Fibroblast of skin of back (primary cell): Measurements from ENCODE around the gene UBE2J2.

Source experiments
- DNase-seq: peaks from one replicate; pipeline ENCODE4 v3.0.0-alpha.2; 2013

The UBE2J2 gene

DNA sequence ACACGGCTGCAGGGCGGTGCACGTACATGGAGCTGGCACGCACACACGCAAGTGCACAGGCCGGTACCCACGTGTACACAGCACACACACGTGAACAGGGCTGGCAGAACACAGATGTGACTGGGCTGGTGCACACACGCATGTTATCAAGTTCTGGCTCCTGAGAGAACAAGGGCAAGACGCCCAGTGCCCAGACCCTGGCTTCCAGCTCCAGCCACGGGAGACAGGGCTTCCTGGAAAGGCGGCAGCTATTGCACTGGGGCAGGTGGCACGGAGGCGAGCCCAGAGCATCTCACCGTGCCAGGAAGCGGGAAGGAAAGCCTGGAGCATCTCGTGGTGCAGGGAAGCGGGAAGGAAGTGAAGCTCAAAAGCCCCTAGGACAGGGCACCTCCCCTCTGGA is 47.7 kb downstream of the UBE2J2 start:
- DNase-seq = no peak

DNA sequence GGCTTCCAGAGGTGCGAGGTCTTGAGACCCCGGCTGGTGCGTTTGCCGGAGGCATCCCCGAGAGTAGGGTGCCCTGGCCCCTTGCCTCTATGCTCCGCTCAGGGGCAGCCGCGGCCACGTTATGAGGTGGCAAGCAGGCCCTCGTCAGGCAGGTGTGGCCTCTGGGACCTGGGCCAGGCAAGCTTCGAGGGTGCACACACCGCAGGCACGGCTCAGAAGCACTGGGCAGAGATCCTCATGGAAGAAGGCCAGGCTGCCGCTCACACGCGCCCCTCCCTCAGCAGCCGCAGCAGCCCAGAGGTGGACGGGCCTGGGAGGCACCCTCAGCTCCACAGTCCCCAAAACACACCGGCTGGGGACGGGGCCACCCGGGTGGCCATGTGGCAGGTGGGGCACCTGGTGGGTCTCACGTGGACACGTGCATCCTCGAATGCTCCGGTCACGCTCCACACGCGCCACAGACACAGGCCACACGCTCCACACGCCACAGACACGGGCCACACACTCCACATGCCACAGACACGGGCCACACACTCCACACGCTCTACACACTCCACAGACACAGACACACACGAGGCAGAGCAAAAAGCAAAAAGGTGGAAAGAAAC is 48.3 kb downstream of the UBE2J2 start:
- DNase-seq = no peak

DNA sequence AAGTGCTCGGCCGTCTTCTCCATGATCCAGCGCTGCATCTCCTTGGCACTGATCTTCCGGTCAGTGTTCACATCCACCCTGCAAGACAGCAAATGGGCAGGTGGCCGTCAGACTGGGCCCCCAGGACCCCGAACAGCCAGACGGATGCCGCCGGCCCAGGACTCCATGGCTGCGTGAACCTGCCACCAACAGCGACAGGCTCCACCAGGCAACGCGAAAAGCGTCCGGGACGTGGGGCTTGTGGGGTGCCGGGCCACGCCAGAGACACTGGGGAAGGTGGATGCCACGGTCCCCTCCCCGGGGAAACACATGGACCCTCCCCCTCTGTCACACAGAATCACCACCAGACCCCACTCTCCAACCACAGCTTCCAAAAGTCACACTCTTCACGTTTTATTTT is 49.8 kb downstream of the UBE2J2 start:
- no peak for DNase-seq

GRCh38 chr1:1223321-1223720 is 50.3 kb downstream of the UBE2J2 start:
- no peak for DNase-seq

GRCh38 chr1:1222575-1223225 is 51.0 kb downstream of the UBE2J2 start:
- DNase-seq = no peak

DNA sequence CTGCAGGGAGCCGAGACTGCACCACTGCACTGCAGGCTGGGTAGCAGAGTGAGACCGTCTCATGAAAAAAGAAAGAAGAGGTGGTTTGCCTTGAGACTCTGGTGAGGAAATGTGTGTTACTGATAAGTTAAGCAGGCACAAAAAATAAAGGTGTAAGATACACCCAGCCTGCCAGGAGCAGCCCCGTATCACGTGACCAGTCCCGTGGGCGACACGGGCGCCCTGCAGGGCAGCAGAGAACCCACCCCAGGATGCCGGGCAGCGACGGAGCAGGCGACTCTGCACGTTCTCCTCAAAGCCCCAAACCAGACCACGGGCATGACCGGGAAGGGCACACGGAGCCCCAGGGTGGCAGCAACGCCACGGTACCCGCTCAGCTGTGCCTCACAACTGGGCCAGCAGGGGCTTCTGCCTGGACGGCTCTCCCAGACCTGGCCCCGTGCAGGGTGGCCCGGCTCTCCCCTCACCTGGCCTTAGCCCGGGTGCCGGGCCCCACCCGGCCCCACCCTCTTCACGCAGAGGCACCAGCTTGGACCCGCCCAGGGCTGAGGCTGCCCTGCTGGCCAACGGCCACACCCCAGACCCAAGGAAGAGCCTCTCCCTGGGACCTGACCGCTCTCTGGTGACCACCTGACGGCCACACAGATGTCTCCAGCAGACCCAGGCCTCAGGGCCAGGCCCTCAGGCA is 51.6 kb downstream of the UBE2J2 start:
- no peak for DNase-seq

- no peak for DNase-seq
These were observed 53.5 kb downstream of the UBE2J2 start for GRCh38 chr1:1220197-1220596.

DNA sequence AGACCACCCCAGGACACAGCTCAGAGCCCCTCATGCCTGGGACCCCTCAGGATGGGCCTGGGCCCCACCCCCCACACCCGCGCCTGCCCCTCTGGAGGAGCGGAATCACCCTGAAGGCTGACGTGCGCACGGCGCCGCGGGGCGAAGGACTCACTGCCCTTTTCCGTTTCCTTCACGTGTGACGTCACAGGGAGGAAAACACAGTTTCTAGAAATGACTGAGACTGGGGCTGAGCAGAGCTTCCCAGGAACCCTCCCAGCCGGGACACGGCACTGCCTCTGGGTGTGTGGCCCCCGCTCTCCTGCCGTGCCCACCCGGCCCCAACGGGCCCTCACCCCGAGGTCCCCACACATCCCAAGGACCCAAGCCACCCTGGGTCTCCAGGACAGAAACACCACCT is 54.3 kb downstream of the UBE2J2 start:
- DNase-seq = no peak

- no peak for DNase-seq
These were observed 55.0 kb downstream of the UBE2J2 start for GRCh38 chr1:1218524-1219200.

DNA sequence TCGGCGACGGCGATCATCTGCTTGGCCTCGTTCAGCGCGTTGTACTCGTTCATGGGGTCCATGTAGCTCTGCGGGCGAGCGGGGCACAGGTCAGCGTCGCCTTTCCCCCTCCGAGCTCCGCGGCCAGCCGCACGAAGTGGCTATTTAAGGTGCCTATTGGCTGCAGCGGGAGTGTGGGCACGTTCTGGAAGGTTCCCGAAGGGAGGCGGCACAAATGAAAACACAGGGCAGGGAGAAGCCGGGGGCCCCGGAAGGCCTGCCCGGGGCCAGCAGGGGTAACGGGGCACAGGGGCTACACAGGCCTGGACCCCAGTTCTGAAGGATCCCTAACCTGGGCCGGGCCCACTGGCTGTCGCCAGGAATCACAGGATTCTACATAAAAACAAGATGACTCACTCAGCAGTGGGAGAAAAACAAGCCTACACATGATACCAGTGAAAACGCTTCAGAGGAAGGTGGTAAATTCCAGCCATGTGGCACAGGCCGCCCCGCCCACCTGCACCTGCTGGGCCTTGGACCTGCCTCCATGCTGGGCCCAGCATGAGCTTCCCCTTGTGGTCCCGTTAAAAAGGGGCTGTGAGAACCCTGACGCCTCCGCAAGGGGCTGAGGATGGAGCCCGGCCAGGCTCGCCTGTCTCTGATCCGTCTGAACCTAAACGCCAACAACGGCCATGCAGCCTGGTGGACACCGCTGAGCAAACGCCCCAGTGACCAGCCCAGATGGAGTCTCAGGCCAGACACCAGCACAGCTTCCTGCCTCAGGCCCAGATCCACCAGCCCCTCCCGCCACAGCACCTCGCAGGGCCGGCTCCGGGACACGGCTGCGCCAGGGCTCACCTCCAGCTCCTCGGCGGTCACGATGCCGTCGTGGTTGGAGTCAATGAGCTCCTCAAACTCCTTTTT is 55.8 kb downstream of the UBE2J2 start:
- no peak for DNase-seq

GRCh38 chr1:1216770-1217620 is 56.7 kb downstream of the UBE2J2 start:
- DNase-seq = no peak

DNA sequence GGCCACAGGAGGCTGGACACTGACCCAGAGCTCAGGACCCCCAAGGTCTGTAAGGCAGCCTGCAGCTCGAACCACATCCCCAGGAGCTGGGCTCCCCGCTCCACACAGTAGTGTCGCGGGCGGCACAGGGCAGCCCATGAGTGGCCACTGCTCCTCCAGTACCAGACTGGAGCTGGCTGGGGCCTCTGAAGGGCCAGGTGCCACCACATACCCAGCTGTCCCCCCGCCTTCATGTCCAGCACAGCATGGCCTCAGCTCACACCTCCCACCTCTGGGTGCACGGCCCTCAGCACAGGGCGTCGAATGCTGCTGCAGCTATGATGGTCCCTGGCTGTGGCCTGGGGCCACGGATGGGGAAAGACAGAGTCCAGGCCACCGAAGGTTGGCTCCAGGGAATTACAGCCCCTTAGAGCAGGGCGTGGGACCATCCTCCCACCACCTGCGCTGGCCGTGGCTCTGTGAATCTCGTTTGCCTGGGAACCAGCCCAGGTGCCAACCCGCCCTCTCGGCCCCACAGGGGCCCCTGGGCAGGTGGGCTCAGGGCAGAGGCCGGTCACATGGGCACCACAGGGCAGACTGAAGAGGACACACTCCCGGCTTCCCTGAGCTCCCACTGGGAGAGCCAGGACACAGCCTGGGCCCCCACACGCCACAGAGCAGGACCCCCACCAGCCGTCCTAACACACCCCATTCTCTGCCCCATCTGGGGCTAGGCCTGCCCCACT is 57.6 kb downstream of the UBE2J2 start:
- no peak for DNase-seq

DNA sequence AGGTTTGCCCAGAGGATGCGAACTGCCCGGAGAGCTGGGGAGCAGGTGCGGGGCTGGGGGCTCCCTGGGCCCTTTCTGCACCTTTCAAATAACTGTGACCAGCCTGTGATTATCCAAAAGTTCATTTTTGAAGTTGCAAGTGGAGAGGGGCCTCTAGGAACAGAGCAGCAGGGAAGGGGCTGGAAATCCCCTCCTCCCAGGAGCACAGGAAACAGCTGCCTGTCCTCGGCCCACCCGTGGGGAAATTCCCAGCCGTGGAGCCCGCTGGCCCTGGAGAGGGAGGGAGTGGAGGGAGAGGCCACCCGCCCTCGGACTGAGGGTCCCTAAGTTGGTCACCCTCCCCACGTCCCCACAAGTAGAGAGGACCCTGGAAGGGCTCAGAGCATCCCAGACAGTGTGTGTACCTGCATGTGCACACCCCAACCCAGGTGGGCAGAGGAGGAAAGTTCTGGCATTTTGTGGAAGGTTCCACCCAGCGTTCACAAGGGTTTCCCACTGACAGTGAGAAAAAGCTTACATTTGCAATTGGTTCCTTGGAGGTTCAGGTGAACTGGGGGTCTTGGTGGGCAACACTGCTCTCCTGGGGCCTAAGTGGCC is 58.5 kb downstream of the UBE2J2 start:
- no peak for DNase-seq

- no peak for DNase-seq
These were observed 60.0 kb downstream of the UBE2J2 start, which contains the start of gene TNFRSF4 for GRCh38 chr1:1213345-1214265. TNFRSF4 (minus strand) TSS chr1:1214153; CDS start chr1:1214127, 26 bp downstream.

DNA sequence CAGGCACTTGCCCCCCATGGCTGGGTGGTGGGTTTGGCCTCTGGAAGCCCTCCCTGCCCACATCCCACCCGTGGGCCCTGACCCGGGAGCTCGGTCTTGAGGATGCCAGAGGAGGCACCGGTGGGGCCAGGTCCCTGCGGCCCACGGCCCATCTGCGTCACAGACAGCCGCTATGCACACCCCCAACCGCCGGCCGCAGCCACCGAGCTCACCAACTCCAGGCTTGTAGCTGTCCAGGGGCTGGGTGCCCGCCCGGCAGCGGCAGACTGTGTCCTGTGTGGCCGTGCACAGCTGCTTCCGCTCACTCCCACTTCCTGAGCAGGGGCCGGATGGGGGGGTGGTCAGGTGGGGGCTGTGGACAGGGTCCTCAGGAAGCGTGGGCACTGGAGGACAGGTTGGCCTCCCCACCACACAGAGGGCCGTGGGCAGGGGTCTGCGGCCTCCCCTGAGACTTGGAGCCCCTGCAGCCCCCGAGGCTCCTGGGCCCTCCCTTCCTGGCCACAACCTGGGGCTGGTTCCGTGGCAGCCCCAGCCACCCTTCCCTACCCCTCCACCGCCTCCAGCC is 60.8 kb downstream of the UBE2J2 start:
- DNase-seq = no peak

DNA sequence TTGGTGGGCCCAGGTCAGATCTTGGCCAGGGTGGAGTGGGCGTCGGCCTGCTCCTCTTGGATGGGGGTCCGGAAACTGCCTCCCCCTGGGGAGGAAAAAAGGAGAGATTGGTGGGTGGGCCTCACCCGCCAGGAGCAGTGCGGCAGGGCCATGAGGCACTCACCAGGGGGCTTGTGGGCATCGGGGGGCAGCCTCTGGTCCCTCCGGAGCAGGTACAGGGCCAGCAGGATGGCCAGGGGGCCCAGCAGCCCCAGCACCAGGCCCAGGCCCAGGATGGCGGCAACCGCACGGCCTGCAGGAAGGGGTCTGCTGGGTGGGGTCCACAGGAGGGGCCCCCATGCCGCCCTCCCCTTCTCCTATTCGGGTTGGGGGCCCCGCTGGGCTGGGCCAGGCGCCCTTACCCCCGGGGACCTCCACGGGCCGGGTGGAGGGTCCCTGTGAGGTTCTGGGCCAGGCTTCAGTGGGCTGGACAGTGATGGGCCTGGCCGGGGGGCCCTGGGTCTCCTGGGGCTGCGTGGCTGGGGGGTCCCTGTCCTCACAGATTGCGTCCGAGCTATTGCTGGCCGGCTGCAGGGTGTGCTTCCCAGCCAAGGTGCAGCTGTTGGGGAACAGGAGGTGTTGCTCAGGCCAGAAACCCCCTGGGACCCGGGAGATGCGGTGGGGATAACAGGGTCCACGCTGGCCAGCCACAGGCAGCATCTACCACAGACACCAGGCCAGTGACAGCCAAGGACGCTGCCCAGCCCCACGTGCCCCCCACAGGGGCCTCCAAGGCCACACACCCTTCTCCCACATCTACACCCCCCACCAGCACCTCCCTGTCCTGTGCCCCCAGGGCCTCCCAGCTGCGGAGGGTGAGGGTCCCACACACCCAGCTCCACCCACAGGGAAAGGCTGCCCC is 61.9 kb downstream of the UBE2J2 start:
- no peak for DNase-seq

DNA sequence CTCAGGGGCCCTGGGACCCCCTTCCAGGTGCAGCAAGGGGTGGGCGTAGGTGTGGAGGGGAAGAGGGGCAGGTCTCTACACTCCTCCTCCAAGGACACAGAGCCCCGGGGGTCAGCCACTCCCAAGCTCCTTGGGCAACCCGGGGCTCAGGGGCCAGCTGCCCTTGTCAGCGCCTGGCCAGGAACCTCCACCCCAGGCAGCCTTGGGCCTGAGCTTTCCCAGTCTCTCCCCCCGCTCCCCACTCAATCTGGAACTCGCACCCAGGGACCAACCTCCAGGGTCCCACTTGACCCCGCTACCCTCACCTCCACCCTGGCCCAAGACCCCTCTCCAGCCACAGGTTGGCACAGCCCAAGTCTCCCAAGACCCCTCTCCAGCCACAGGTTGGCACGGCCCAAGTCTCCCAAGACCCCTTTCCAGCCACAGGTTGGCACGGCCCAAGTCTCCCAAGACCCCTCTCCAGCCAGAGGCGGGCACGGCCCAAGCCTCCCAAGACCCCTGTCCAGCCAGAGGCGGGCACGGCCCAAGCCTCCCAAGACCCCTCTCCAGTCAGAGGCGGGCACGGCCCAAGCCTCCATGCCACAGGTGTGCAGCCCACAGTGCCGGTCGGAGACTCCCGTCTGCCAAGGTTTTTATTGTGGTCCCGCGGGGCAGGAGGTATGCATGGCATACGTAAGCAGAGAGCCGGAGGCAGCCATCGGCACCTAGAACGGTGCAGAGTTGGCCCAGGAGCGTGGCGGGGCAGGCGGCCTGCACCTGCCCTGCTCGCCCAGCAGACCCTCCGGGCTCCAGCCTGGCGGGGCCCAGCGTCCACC is 62.7 kb downstream of the UBE2J2 start:
- DNase-seq = no peak
